Activated CD8-positive, alpha-beta memory T cell treated with anti-CD3 and anti-CD28 coated beads, Interleukin-2, amount 50 U/mL, for 24 hours (primary cell): ENCODE data around the gene ZNF277.

Experiments used
- DNase-seq: peaks from one replicate; pipeline ENCODE4 v3.0.0-alpha.2; 2020; ENCODE audit errors: extremely low read depth

ZNF277 gene

GRCh38 chr7:112350585-112350984 lies 144.1 kb downstream of the ZNF277 start:
- no peak for DNase-seq

DNA sequence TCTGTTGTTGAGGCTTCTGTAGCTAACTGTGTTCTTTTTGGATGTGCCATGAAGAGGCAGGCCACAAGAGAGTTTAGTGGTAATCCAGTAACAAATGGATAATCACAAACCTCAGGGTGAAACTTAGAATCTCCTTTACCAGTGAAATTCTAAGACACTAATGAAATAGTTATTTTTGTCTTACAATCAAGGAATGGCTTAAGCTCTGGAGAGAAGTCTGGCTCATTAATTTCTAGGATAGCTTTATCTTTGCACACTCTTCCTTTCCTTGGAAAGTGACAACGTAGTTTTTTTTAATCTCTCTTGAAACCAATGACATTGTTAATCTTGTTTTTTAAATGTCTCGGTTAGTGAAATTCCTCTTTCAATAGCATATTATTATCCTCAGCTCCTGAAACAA lies 150.1 kb downstream of the ZNF277 start:
- no peak for DNase-seq

- DNase-seq = no peak
These were observed 150.6 kb downstream of the ZNF277 start for GRCh38 chr7:112357136-112357535.

- no peak for DNase-seq
These were observed 152.0 kb downstream of the ZNF277 start for GRCh38 chr7:112358513-112358912.

DNA sequence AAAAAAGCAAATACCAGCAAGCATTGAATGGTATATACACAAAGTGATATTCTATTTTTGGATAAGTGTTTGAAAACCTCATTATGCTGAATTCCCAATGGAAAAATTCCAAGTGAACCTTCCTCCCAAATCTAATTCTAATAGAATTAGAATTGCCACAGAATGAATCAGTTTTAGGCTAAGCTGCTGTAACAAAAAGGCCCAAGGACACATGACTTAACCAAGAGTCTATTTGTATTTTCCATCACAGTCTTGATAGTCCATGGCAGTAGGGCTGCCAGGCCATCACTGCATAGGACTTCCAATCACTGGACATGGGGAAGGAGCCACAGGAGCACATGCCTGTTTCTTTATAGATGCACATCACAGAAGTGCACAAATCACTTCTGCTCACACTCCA lies 152.6 kb downstream of the ZNF277 start:
- DNase-seq = no peak

DNA sequence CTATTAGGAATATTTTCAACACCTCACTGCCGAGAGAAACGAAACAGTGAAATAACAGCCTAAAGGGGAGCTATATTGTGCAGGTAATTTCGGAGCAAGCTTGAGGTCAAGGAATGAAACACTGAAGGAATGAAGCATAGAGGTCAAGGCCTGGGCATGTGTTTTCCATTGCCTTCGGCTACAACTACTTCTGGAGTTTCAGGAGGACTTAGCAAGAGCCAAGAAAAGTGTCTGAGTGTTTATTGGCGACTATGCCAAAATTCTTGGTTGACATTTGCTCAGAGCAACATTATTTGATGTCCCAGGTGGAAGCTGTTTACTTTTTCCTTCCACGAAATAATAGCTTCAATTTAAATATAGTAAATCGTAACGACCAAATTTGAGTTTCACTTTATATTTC lies 154.2 kb downstream of the ZNF277 start:
- DNase-seq = no peak

DNA sequence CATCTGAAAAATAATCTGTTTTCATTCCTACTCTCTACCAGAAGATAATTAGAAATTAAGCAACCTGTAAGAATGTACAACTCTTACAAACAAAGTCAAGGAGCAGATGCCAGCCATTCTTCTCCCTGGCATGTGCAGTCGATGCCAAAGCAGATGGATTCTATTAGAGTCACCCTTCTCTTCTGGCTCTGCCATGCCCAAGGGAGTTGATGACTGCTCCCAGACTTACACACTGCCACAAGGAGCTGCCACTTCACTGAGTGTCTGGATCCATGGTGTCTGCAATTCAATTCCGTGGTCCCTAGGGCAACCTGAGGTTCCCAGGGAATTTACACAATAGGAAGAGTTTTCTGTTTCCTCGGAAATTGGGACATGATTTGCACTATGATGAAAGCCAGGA lies 154.7 kb downstream of the ZNF277 start:
- no peak for DNase-seq

DNA sequence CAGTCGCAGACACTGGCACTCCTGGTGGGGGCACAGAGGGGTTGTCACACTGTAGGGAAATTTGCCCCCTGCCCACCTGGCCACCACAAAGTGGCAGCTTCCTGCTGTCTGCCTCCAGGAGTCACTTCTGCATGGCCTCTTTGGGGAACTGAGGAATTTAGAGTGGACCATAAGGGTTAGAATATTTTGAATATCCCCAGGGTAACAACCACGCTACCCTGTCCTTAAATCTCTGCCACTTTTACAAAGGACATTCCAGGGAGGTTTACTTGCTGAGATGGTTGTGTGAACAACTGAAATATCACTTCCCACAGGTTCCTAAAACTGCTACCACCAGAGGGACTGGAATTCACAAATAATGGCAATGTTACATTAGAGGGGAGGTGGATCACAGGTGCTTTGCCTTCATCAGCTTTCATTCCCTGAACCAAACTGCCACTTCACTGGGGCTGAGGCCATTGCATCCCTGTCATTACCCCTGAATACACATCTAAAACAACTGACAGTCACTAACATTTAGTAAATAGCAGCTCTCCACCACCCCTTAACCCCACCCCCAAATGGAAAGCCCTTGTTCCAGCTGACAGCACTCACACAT lies 155.7 kb downstream of the ZNF277 start:
- DNase-seq = no peak

GRCh38 chr7:112362731-112363131 lies 156.2 kb downstream of the ZNF277 start:
- DNase-seq = no peak

GRCh38 chr7:112364388-112364787 lies 157.9 kb downstream of the ZNF277 start:
- no peak for DNase-seq

GRCh38 chr7:112365551-112365950 lies 159.1 kb downstream of the ZNF277 start:
- DNase-seq = no peak

GRCh38 chr7:112366886-112367285 lies 160.4 kb downstream of the ZNF277 start:
- DNase-seq = no peak

- DNase-seq = no peak
These were observed 163.9 kb downstream of the ZNF277 start for GRCh38 chr7:112370436-112370835.

GRCh38 chr7:112371701-112372100 lies 165.2 kb downstream of the ZNF277 start:
- DNase-seq = no peak

DNA sequence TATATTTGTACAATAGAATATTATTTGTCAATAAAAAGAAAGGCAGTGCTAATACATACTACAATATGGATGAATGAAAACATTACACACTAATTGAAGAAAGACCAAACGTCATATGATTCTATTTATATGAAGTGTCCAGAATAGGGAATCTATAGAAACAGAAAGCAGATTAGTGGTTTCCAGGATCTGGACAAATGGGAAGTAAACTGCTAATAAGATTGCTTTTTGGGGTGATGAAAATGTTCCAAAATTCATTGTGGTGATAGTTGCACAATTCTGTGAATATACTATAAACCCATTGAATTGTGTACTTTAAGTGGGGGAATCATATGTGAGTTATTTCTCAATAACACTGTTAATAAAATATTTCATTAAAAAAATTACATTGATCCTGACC lies 165.6 kb downstream of the ZNF277 start:
- no peak for DNase-seq

GRCh38 chr7:112377593-112377992 lies 171.1 kb downstream of the ZNF277 start:
- no peak for DNase-seq

DNA sequence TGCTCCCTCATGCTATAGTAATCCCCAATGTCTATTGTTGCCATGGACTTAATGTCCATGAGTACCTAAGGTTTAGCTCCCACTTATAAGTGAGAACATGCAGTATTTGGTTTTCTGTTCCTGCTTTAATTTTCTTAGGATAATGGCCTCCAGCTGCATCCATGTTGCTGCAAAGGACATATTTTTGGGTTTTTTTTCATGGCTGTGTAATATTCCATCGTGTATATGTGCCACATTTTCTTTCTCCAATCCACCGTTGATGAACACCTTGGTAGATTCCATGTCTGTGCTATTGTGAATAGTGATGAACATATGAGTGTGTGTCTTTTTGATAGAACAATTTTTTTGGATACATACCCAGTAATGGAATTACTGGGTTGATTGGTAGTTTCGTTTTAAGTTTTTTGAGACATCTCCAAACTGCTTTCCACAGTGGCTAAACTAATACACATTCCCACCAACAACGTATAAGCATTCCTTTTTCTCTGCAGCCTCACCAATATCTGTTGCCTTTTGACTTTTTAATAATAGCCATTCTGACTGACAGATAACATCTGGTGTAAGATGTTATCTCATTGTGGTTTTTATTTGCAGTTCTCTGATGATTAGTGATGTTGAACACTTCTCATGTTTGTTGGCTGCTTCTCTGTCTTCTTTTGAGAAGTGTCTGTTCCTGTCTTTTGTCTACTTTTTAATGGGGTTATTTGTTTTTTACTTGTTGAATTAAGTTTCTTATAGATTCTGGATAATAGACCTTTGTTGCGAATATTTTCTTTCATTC lies 175.0 kb downstream of the ZNF277 start:
- DNase-seq = no peak

GRCh38 chr7:112383671-112384417 lies 177.3 kb downstream of the ZNF277 start:
- DNase-seq = no peak

GRCh38 chr7:112385516-112385915 lies 179.0 kb downstream of the ZNF277 start:
- no peak for DNase-seq

- DNase-seq = no peak
These were observed 180.1 kb downstream of the ZNF277 start for GRCh38 chr7:112386619-112387018.

DNA sequence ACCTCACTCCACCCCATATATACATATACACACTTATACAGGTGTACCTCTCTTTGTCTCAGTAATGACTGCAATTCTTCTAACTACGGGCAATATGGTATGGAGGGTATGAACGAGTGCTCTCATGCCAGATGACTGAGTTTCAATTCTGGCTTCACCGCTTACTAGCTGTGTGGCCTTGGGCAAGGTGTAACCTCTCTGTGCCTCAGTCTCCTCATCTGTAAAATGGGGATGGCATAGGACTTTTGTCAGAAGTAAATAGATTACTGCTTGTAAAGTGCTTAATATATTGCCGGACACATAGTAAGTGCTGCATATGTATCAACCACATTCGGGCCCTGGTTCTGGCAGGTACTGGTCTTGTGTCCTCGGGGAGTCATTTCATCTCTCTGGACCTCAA lies 183.7 kb downstream of the ZNF277 start:
- no peak for DNase-seq

DNA sequence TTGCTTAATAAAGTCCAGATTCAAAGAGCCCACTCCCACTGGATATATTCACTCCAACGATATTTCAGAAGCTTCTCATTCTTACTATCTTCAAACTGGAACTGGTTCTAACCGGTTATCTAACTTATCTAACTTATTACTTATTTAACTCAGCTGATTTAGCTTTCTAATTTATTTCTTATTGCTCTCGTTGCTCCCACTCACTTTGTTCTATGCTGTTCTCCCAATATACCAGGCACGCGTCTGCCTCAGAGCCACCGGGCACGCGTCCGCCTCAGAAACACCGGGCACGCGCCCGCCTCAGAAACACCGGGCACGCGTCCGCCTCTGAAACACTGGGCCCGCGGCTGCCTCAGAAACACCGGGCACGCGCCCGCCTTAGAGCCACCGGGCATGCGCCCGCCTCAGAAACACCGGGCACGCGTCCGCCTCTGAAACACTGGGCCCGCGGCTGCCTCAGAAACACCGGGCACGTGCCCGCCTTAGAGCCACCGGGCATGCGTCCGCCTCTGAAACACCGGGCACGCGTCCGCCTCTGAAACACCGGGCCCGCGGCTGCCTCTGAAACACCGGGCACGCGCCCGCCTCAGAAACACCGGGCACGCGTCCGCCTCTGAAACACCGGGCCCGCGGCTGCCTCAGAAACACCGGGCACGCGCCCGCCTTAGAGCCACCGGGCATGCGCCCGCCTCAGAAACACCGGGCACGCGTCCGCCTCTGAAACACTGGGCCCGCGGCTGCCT lies 184.8 kb downstream of the ZNF277 start:
- DNase-seq = peak; percentile 20
